Large intestine (tissue), 3 donors: ENCODE measurements around the gene ATP2B3. TPM values are rescaled to one million over a fixed set of nuclear protein-coding genes. Genes with fewer than 3 reads are reported as not detected.

Source experiments
- DNase-seq, 2 donors: peaks; one replicate each; pipeline versions ENCODE4 v3.0.0 to v3.0.0-alpha.2; 2013
- H3K27ac ChIP-seq: one replicate; pipeline ENCODE4 v1.5.1; 2013; ENCODE audit warnings: low read length
- H3K27me3 ChIP-seq: 2 replicates; pipeline ENCODE4 v1.6.1; 2013; ENCODE audit warnings: low read length; ENCODE audit not compliant: control insufficient read depth, insufficient read depth
- H3K36me3 ChIP-seq: 2 replicates; pipeline ENCODE4 v1.6.1; 2013; ENCODE audit warnings: low read length; ENCODE audit not compliant: control insufficient read depth, insufficient read depth
- H3K4me1 ChIP-seq: one replicate; pipeline ENCODE4 v1.6.1; 2013; ENCODE audit warnings: low read length; ENCODE audit not compliant: control insufficient read depth, insufficient read depth
- H3K4me3 ChIP-seq: one replicate; pipeline ENCODE4 v1.5.1; 2013; ENCODE audit warnings: low read length
- H3K9me3 ChIP-seq: one replicate; pipeline ENCODE4 v1.6.1; 2013; ENCODE audit warnings: mild to moderate bottlenecking, low read depth, low read length, moderate library complexity; ENCODE audit not compliant: control insufficient read depth
- WGBS: methylation state at CpG from one replicate; pipeline ENCODE4 v1.1.5; 2013; ENCODE audit warnings: low lambda C conversion rate; ENCODE audit not compliant: insufficient coverage; 5-methylcytosine and 5-hydroxymethylcytosine counted together
- polyA plus RNA-seq: library from polyadenylated mRNA; unstranded; fragments of 120-200 nt; gene quantifications from one replicate; pipeline ENCODE4 v1.2.1, GENCODE V29; 2013

The ATP2B3 gene
- polyA plus RNA-seq, 1 donor = 1.6 TPM

GRCh38 chrX:153592091-153592833, 74.8 kb downstream of the ATP2B3 start:
- H3K27me3 ChIP-seq = no peaks in the 10 kb centered on the region
- peaks cover 24% of the 10 kb centered on the region for H3K36me3 ChIP-seq
- H3K9me3 ChIP-seq = no peaks in the 10 kb centered on the region
- WGBS = no CpG with 5 or more reads among the region's 30 CpGs
- no peak for DNase-seq
- no peaks in the 10 kb centered on the region for H3K4me1 ChIP-seq
- no peak overlapping the region for H3K27ac ChIP-seq
- H3K4me3 ChIP-seq = no peak overlapping the region

GRCh38 chrX:153592966-153593688, 75.7 kb downstream of the ATP2B3 start:
- no peaks in the 10 kb centered on the region for H3K27me3 ChIP-seq
- peaks cover 17% of the 10 kb centered on the region for H3K36me3 ChIP-seq
- DNase-seq = no peak
- whole genome bisulfite sequencing = no CpG with 5 or more reads among the region's 12 CpGs
- no peak overlapping the region for H3K27ac ChIP-seq
- H3K4me3 ChIP-seq = no peak overlapping the region
- no peaks in the 10 kb centered on the region for H3K4me1 ChIP-seq
- H3K9me3 ChIP-seq = no peaks in the 10 kb centered on the region

- Histone ChIP-seq H3K27ac (no peak overlapping the region), H3K9me3 (no peaks in the 10 kb centered on the region), H3K27me3 (no peaks in the 10 kb centered on the region), H3K4me1 (no peaks in the 10 kb centered on the region), H3K36me3 (peaks cover 17% of the 10 kb centered on the region), H3K4me3 (no peak overlapping the region)
- no peak for DNase-seq
- no CpG with 5 or more reads among the region's 22 CpGs for WGBS
These were observed 76.5 kb downstream of the ATP2B3 start for GRCh38 chrX:153593811-153594500.

- WGBS = no CpG with 5 or more reads among the region's 11 CpGs
- no peak overlapping the region for H3K4me3 ChIP-seq
- DNase-seq = no peak
- no peak overlapping the region for H3K27ac ChIP-seq
- H3K4me1 ChIP-seq = peaks cover 6% of the 10 kb centered on the region
- H3K9me3 ChIP-seq = no peaks in the 10 kb centered on the region
- no peaks in the 10 kb centered on the region for H3K27me3 ChIP-seq
- peaks cover 17% of the 10 kb centered on the region for H3K36me3 ChIP-seq
These were observed 77.9 kb downstream of the ATP2B3 start for GRCh38 chrX:153595387-153595786.

- Histone ChIP-seq H3K27ac (no peak overlapping the region), H3K27me3 (no peaks in the 10 kb centered on the region), H3K4me3 (no peak overlapping the region), H3K36me3 (peaks cover 12% of the 10 kb centered on the region), H3K4me1 (peaks cover 10% of the 10 kb centered on the region), H3K9me3 (no peaks in the 10 kb centered on the region)
- DNase-seq = no peak
- no CpG with 5 or more reads among the region's 21 CpGs for WGBS
These were observed 78.7 kb downstream of the ATP2B3 start for GRCh38 chrX:153595859-153596857.

GRCh38 chrX:153596981-153597750, 79.7 kb downstream of the ATP2B3 start:
- DNase-seq = no peak
- no CpG with 5 or more reads among the region's 6 CpGs for WGBS
- Histone ChIP-seq H3K4me3 (no peak overlapping the region), H3K27me3 (no peaks in the 10 kb centered on the region), H3K36me3 (peaks cover 10% of the 10 kb centered on the region), H3K9me3 (no peaks in the 10 kb centered on the region), H3K27ac (no peak overlapping the region), H3K4me1 (peaks cover 10% of the 10 kb centered on the region)

- H3K27ac ChIP-seq = peak within 1 kb of the TSS; percentile 59
- H3K36me3 ChIP-seq = peaks cover 7% of the 10 kb centered on the region
- no peaks in the 10 kb centered on the region for H3K27me3 ChIP-seq
- peaks cover 10% of the 10 kb centered on the region for H3K4me1 ChIP-seq
- no CpG with 5 or more reads among the region's 79 CpGs for WGBS
- peak in 1 of 2 donors; percentile 57 for DNase-seq
- H3K4me3 ChIP-seq = peak within 1 kb of the TSS; percentile 59
- H3K9me3 ChIP-seq = no peaks in the 10 kb centered on the region
These were observed 81.2 kb downstream of the ATP2B3 start, which contains the start of gene CCNQ for GRCh38 chrX:153598541-153599191. Gene CCNQ, minus strand, starts transcription at chrX:153599139. Its CDS starts 66 bp downstream, at chrX:153599073.

GRCh38 chrX:153599192-153600031, 82.0 kb downstream of the ATP2B3 start:
- peak; percentile 90 to 93 for DNase-seq
- Histone ChIP-seq H3K27me3 (no peaks in the 10 kb centered on the region), H3K4me1 (peaks cover 10% of the 10 kb centered on the region), H3K9me3 (no peaks in the 10 kb centered on the region), H3K4me3 (peak overlapping the region; percentile 59), H3K27ac (peak overlapping the region; percentile 59), H3K36me3 (no peaks in the 10 kb centered on the region)
- whole genome bisulfite sequencing = no CpG with 5 or more reads among the region's 79 CpGs
